Activated T-cell treated with anti-CD3 and anti-CD28 coated beads, Interleukin-2, amount 50 U/mL, for 48 hours (primary cell): ENCODE data around the gene MIB1.
"Not testable (repeated sequence)": the region's sequence is repeated elsewhere in the genome, so short reads cannot be mapped to it uniquely, and the experiment has no call there.

Source experiments
- DNase-seq, 2 experiments: peaks; one replicate each; pipeline ENCODE4 v3.0.0-alpha.2; 2020

MIB1 gene

DNA sequence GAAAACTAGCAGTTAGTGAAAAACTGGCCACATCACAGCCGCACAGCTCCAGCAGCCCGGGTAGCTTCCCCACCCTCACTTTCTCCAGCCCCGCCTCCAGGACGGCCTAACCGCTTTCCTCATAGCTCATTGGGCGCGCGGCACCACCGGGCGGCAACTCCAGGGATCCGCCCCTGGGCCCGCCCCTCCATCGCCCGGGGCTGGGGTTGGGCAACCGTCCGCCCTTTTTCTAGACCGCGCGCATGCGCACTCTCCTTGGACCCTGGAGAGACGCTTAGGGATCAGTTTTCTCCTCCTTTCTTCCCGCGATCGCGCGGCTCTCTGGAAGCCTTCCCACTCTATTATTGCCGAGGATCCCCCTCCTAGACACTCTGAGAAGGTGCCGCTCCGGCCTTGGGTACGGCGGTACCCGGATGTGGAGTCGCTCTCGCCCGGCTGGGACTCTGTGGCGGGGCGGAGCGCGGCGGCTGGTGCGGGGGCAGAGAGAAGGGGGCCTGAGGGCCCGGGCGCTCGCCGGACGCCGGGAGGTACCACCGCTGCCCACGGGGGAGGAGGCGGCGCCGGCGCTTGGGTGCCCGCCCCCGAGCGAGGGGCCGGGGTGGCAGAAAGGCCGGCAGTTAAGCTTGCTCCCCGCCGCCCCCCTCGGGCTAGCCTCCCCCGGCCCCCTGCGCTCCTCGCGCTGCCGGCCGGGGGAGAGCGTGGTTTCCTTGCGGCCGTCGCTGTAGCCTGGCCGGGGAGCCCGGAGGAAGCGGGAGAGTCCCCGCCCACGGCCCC is at the start of gene MIB1:
TSS of gene MIB1 (plus strand) at position 255 of the 774 bp plus-strand sequence. CDS start 792 bp downstream, outside the sequence.
- peak; percentile 98 to 99 for DNase-seq

- DNase-seq = no peak
Measured at GRCh38 chr18:21693322-21693721, 47.3 kb upstream of the MIB1 start.

- no peak for DNase-seq
Measured at GRCh38 chr18:21700528-21701075, 40.0 kb upstream of the MIB1 start.

- no peak for DNase-seq
Measured at GRCh38 chr18:21701621-21702020, 39.0 kb upstream of the MIB1 start.

- no peak for DNase-seq
Measured at GRCh38 chr18:21702602-21703001, 38.0 kb upstream of the MIB1 start.

- peak; percentile 30 to 65 for DNase-seq
Measured at GRCh38 chr18:21703241-21703820, 37.3 kb upstream of the MIB1 start.

GRCh38 chr18:21704603-21705364 is 35.8 kb upstream of the MIB1 start, which contains the start of gene ABHD3:
TSS of gene ABHD3 (minus strand) at chr18:21704774. CDS start at chr18:21704665, 109 bp downstream.
- DNase-seq = peak; percentile 92 to 94

- no peak for DNase-seq
Measured at GRCh38 chr18:21706386-21706865, 34.2 kb upstream of the MIB1 start.

- DNase-seq = not testable (repeated sequence)
Measured at GRCh38 chr18:21707130-21707529, 33.5 kb upstream of the MIB1 start.

GRCh38 chr18:21714474-21714873 is 26.1 kb upstream of the MIB1 start:
- DNase-seq = no peak

GRCh38 chr18:21722687-21723086 is 17.9 kb upstream of the MIB1 start:
- DNase-seq = no peak

DNA sequence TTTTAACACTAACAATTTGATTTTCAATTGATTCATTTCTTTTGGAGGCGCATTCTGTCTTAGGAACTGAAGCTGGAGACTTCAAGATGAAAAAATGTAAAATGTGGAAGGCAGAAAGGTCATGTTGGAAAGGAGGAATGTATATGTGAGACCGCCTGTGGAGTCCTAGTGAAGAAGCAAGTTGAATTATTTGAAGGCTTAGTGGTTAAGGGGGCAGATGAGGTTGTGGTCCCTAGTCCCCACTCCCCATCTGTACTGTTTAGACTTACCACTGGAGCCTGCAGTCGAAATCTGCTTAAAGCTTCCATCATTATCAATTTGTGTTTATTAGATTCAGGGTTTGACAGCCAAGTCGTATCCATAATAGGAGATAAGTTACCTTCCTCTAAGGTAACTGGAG is 15.4 kb upstream of the MIB1 start:
- no peak for DNase-seq

DNA sequence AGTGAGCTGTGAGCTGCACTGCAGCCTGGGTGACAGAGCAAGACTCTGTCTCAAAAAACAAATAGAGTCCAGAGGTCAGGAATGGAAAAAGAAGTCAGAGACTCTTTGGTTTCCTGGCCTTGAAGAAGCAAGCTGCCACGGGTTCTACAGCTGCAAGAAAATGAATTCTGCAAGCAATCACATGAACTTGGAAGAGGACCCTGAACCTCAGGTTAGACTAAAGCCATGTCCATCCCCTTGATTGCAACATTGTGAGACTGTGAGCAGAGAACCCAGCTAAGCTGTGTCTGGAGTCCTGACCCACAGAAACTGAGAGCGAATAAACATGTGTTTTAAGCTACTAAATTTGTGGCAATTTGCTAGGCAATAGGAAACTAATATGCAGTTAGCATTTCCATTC is 12.9 kb upstream of the MIB1 start:
- DNase-seq = no peak

DNA sequence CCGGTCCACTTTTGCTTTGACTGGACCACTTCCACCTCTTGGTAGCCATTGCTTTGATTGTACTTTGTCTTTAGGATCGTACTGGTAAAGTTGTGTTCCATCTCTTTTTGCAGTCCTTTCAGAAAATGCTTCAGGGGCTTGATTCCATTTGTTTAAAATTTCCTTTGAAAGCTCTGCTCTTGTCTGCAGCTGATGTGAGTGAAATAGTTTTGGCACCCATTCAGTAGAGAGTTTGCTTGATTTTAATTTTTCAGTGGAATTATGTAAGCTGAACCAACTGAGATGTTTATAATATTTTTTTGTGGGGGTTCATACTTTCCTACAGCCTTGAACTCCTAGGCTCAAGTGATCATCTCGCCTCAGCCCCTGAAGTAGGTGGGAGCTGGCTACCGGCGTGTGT is 7.6 kb upstream of the MIB1 start:
- no peak for DNase-seq

GRCh38 chr18:21735452-21736015 is 5.1 kb upstream of the MIB1 start:
- peak; percentile 32 to 40 for DNase-seq

DNA sequence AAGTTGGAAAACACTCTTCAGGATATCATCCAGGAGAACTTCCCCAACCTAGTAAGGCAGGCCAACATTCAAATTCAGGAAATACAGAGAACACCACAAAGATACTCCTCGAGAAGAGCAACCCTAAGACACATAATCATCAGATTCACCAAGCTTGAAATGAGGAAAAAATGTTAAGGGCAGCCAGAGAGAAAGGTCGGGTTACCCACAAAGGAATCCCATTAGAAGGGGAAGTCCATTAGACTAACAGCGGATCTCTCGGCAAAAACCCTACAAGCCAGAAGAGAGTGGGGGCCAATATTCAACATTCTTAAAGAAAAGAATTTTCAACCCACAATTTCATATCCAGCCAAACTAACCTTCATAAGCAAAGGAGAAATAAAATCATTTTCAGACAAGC is 3.7 kb upstream of the MIB1 start:
- DNase-seq = not testable (repeated sequence)

- no peak for DNase-seq
Measured at GRCh38 chr18:21739604-21740537, 721 bp upstream of the MIB1 start.

- no peak for DNase-seq
Measured at GRCh38 chr18:21741312-21741561, 645 bp downstream of the MIB1 start.

DNA sequence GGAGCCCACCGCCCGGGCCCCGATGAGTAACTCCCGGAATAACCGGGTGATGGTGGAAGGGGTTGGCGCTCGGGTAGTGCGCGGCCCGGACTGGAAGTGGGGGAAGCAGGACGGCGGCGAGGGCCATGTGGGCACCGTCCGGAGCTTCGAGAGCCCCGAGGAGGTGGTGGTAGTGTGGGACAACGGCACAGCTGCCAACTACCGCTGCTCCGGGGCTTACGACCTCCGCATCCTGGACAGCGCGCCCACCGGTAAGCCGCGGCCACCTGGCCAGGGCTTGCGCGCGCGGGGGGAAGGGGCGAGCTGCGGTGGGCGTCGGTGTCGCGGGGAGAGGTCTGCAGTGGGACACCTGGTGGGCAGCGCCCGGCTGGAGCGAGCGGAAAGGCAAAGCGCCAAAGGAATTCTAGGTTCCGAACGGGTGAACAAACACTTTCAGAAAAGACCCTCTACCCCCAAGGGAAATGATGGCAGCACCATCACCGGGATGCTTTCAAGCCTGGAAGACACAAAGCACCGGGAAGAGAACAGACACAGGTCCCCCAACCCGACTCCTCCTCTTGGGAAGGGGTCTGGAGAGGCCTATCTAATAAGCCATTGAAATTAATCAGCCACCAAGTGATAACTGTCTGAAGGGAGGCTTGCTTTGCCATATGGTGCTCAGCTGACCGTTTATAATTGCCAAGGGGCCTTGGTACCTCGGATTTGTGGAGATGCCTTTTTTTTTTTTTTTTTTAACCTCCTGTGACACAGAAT is 1.1 kb downstream of the MIB1 start:
- peak; percentile 46 to 57 for DNase-seq

DNA sequence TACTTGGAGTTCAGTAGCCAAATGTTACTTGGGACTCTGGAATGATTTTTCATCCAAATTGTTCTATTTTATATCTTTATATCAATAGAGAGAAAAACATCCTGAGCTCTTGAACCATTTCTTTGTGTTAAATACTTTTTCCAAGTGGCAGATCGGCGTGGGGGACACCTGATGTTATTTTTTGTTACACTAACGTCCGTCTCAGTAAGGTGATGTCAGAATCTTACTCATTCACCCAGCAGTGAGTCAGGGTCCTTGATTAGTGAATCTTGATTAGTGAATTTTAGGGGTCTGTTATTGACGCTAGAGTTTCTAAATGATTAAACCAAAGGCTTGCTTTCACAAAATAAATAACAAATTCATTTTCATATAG is 1.7 kb downstream of the MIB1 start:
- no peak for DNase-seq

- no peak for DNase-seq
Measured at GRCh38 chr18:21743166-21743832, 2.7 kb downstream of the MIB1 start.
